ENCODE results near the gene CBX3.
"Not testable (repeated sequence)": the region's sequence is repeated elsewhere in the genome, so short reads cannot be mapped to it uniquely, and the experiment has no call there.

The CBX3 gene

DNA sequence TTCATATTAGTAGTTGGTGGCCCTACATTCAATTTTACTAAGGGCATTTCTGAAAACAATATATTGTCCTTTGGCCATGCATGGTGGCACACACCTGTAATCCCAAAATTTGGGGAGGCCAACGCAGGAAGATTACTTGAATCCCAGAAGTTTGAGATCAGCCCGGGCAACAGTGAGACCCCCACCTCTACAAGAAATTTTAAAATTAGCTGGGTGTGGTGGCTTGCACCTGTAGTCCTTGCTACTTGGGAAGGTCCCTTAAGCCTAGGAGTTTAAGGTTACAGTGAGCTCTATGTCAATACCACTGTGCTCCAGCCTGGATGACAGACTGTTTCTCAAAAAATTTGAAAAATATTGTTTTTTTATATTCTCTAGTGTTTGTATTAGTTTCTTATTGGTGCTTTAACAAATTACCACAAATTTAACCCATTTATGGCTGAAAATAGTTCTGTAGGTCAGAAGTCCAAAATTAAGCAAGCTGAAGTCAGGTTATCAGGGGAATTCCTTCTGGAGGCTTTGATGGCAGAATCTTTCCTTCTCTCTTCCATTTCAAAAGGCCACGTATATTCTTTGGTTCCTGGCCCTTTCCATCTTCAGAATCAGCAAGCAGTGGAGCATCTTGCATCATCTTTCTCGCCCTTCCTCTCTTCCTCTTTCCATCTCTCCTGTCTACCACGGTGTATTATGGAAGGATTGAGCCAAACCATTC lies 12.4 kb downstream of the CBX3 start:
- Histone ChIP-seq H3K27me3 (ENCODE audit: control insufficient read depth, insufficient read depth, low read length) (no peaks in the 10 kb centered on the region), H3K27ac (ENCODE audit: low read depth, low read length) (peak overlapping the region; percentile 41), H3K36me3 (ENCODE audit: control insufficient read depth, insufficient read depth, low read length) (peaks cover 46% of the 10 kb centered on the region), H3K9ac (ENCODE audit: low read depth, low read length) (no peak overlapping the region), H3K4me3 (ENCODE audit: low read depth, low read length) (no peak overlapping the region), H3K4me1 (ENCODE audit: control insufficient read depth, insufficient read depth, low read length) (no peaks in the 10 kb centered on the region), H3K9me3 (ENCODE audit: control insufficient read depth, insufficient read depth, low read length) (no peaks in the 10 kb centered on the region)

DNA sequence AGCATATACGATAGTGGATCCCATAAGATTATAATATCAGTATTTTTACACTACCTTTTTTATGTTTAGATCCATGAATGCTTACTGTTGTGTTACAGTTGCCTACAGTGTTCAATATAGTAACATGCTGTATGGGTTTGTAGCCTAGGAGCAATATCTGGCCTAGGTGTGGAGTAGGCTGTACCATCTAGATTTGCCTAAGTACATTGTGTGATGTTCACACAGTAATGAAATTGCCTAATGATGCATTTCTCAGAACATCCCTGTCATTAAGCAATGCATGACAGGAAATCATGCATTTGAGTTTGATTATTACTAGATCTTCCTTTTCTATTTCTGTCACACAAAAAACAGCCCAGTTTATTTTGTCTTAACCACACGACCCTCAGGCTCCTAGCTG lies 14.5 kb downstream of the CBX3 start:
- H3K27me3 ChIP-seq (ENCODE audit: control insufficient read depth, insufficient read depth, low read length) = no peaks in the 10 kb centered on the region
- H3K9ac ChIP-seq (ENCODE audit: low read depth, low read length) = no peak overlapping the region
- no peak overlapping the region for H3K4me3 ChIP-seq (ENCODE audit: low read depth, low read length)
- no peaks in the 10 kb centered on the region for H3K4me1 ChIP-seq (ENCODE audit: control insufficient read depth, insufficient read depth, low read length)
- no peaks in the 10 kb centered on the region for H3K9me3 ChIP-seq (ENCODE audit: control insufficient read depth, insufficient read depth, low read length)
- H3K36me3 ChIP-seq (ENCODE audit: control insufficient read depth, insufficient read depth, low read length) = peaks cover 25% of the 10 kb centered on the region
- no peak overlapping the region for H3K27ac ChIP-seq (ENCODE audit: low read depth, low read length)

DNA sequence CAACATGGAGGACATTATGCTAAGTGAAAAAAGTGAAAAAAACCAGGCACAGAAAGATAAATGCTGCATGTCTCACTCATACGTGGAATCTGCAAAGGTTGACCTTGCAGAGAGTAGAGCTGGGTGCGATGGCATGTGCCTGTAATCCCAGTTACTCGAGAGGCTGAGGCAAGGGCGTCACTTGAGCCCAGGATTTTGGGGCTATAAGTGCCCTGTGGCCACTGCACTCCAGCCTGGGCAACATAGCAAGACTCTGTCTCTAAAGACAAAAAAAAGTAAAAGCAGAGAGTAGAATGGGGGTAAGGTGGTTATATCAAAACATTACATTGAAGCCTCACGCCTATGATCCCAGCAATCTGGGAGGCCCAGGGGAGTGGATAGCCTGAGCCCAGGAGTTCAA lies 22.8 kb downstream of the CBX3 start:
- no peaks in the 10 kb centered on the region for H3K9me3 ChIP-seq (ENCODE audit: control insufficient read depth, insufficient read depth, low read length)
- H3K9ac ChIP-seq (ENCODE audit: low read depth, low read length) = no peak overlapping the region
- H3K27me3 ChIP-seq (ENCODE audit: control insufficient read depth, insufficient read depth, low read length) = no peaks in the 10 kb centered on the region
- no peak overlapping the region for H3K4me3 ChIP-seq (ENCODE audit: low read depth, low read length)
- H3K4me1 ChIP-seq (ENCODE audit: control insufficient read depth, insufficient read depth, low read length) = no peaks in the 10 kb centered on the region
- H3K36me3 ChIP-seq (ENCODE audit: control insufficient read depth, insufficient read depth, low read length) = no peaks in the 10 kb centered on the region
- no peak overlapping the region for H3K27ac ChIP-seq (ENCODE audit: low read depth, low read length)

DNA sequence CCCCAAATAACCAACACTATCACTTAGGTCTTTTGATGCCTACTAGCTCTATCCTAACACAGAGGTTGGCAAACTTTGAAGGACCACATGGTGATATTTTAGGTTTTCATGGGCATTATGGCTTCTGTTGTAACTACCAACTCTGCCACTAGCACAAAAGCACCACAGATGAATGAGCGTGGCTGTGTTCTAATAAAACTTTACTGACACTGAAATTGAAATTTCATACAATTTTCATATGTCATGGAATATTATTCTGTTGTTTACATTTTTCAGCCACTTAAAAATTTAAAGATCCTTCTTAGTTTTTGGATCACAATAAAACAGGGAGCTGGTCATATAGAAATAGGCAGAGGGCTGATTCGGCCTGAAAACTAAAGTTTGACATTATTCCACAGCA lies 26.4 kb downstream of the CBX3 start:
- Histone ChIP-seq H3K36me3 (ENCODE audit: control insufficient read depth, insufficient read depth, low read length) (no peaks in the 10 kb centered on the region), H3K4me1 (ENCODE audit: control insufficient read depth, insufficient read depth, low read length) (no peaks in the 10 kb centered on the region), H3K27ac (ENCODE audit: low read depth, low read length) (no peak overlapping the region), H3K9me3 (ENCODE audit: control insufficient read depth, insufficient read depth, low read length) (no peaks in the 10 kb centered on the region), H3K4me3 (ENCODE audit: low read depth, low read length) (no peak overlapping the region), H3K9ac (ENCODE audit: low read depth, low read length) (no peak overlapping the region), H3K27me3 (ENCODE audit: control insufficient read depth, insufficient read depth, low read length) (no peaks in the 10 kb centered on the region)

DNA sequence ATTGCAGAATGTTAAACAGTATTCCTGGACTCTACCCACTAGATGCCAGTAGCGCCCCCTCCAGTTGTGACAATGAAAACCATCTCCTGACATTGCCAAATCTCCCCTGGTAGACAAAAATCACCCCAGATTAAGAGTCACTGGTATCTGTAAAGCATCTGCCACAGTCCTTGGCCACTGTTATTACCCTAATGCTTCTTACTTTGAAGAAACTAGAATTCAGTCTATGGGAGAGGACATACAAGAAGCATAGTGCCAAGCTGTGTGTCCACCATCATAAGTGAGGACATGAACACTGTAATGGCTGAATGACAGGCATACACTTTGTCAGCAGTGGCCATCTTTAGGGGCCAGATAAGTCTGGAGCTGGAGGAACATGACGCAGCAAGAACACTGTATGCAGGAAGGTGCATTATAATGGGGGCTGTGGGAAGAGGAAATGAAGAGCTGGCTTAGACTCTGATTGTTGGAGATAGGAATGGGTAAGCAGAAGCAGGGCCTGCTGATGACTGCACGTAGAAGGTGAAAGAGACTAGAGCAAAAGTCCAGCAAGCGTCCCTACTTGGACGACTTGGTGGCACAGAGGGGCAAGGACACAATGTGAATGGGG lies 32.5 kb downstream of the CBX3 start:
- Histone ChIP-seq H3K27ac (ENCODE audit: low read depth, low read length) (no peak overlapping the region), H3K9ac (ENCODE audit: low read depth, low read length) (no peak overlapping the region), H3K27me3 (ENCODE audit: control insufficient read depth, insufficient read depth, low read length) (no peaks in the 10 kb centered on the region), H3K36me3 (ENCODE audit: control insufficient read depth, insufficient read depth, low read length) (no peaks in the 10 kb centered on the region), H3K9me3 (ENCODE audit: control insufficient read depth, insufficient read depth, low read length) (no peaks in the 10 kb centered on the region), H3K4me1 (ENCODE audit: control insufficient read depth, insufficient read depth, low read length) (no peaks in the 10 kb centered on the region), H3K4me3 (ENCODE audit: low read depth, low read length) (no peak overlapping the region)

DNA sequence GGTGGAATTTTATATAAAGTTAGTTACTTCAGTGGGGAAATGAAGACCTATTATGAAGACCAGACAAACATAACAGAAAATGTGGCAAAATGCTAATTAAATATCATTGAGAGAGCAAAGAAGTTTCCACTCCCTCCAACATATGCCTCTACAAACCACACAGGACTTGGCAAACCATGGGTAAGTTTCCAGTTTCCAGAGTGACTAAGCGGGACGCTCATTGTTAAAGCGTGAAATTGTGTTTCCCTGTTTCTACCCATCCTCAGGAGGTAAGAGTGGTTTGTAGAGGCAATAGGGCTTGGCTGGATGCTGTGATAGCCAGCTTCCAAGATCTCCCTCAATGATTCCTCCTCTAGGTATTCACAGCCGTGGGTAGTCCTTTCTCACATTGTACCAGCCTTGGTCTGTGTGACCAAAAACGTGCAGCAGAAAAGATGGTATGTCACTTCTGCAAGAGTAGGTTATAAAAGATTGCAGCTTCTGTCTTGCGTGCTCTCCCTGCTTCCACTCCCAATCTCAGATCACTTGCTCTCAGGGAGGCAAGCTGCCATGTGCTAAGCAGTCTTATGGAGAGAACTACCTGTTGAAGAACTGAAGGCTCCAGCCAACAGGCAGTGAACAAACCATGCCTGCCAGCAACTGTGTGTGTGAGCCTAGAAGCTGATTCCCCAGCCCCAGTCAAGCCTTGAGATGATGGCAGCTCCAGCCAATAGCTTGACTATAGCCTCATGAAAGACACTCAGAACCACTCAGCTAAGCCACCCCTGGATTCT lies 35.7 kb downstream of the CBX3 start:
- H3K4me1 ChIP-seq (ENCODE audit: control insufficient read depth, insufficient read depth, low read length) = no peaks in the 10 kb centered on the region
- H3K27ac ChIP-seq (ENCODE audit: low read depth, low read length) = no peak overlapping the region
- H3K27me3 ChIP-seq (ENCODE audit: control insufficient read depth, insufficient read depth, low read length) = no peaks in the 10 kb centered on the region
- no peak overlapping the region for H3K4me3 ChIP-seq (ENCODE audit: low read depth, low read length)
- no peaks in the 10 kb centered on the region for H3K36me3 ChIP-seq (ENCODE audit: control insufficient read depth, insufficient read depth, low read length)
- no peak overlapping the region for H3K9ac ChIP-seq (ENCODE audit: low read depth, low read length)
- H3K9me3 ChIP-seq (ENCODE audit: control insufficient read depth, insufficient read depth, low read length) = no peaks in the 10 kb centered on the region

DNA sequence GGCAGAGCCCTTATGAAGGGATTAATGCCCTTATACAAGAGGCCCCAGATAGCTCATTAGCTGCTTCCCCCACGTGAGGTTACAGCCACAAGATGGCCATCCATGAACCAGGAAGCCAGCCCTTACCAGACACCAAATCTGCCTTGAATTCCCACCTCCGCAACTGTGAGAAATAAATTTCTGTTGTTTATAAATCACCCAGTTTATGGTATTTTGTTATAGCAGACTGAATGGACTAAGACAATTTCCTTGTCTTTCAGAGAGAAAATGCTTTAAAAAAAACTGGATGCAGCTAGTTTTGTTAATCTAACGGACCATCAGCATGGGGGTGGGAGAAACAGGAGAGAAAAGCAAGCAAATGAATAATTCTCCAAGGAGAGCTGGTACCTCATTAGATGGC lies 36.5 kb downstream of the CBX3 start:
- Histone ChIP-seq H3K9ac (ENCODE audit: low read depth, low read length) (no peak overlapping the region), H3K4me1 (ENCODE audit: control insufficient read depth, insufficient read depth, low read length) (no peaks in the 10 kb centered on the region), H3K9me3 (ENCODE audit: control insufficient read depth, insufficient read depth, low read length) (no peaks in the 10 kb centered on the region)

DNA sequence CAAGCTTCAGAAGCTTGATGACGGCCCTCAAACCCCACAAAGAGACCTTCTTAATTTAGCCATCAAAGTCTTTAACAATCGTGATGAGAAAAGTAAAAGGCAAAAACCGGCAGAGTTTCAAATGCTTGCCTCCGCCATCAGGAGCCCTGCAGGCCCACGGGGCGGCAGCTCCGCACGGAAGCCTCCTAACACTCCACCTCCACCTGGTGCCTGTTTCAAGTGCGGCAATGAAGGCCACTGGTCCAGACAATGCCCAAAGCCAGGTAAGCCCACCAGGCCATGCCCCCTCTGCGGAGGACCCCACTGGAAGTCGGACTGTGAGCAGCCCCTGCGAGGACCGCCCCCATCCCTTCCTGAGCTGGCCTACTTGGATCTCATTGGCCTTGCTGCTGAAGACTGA lies 43.6 kb downstream of the CBX3 start:
- no peaks in the 10 kb centered on the region for H3K27me3 ChIP-seq (ENCODE audit: control insufficient read depth, insufficient read depth, low read length)
- no peaks in the 10 kb centered on the region for H3K4me1 ChIP-seq (ENCODE audit: control insufficient read depth, insufficient read depth, low read length)
- no peak overlapping the region for H3K9ac ChIP-seq (ENCODE audit: low read depth, low read length)
- no peaks in the 10 kb centered on the region for H3K36me3 ChIP-seq (ENCODE audit: control insufficient read depth, insufficient read depth, low read length)
- no peak overlapping the region for H3K27ac ChIP-seq (ENCODE audit: low read depth, low read length)
- H3K9me3 ChIP-seq (ENCODE audit: control insufficient read depth, insufficient read depth, low read length) = no peaks in the 10 kb centered on the region
- no peak overlapping the region for H3K4me3 ChIP-seq (ENCODE audit: low read depth, low read length)

More for the DNA sequence above, 36.5 kb downstream of the CBX3 start:
- H3K27me3 ChIP-seq (ENCODE audit: control insufficient read depth, insufficient read depth, low read length) = no peaks in the 10 kb centered on the region
- H3K27ac ChIP-seq (ENCODE audit: low read depth, low read length) = no peak overlapping the region
- H3K4me3 ChIP-seq (ENCODE audit: low read depth, low read length) = no peak overlapping the region
- H3K36me3 ChIP-seq (ENCODE audit: control insufficient read depth, insufficient read depth, low read length) = no peaks in the 10 kb centered on the region

DNA sequence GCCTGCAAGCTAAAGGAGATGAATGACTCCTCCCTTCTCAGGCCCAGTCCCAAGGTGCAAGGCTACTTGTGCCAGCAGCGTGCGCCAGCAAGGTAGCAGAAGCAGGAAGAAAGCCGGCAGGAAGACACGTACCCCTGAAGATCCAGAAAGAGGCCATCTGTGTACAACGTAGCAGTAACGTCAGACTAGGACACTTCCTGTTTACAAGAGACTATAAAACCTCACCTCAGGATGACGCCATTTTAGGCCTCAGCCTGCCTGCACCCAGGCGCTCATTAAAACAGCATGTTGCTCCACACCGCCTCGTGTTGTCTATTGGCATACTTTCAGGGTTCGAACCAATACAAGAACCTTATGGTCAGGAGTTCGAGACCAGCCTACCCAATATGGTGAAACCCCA lies 48.7 kb downstream of the CBX3 start:
- H3K9ac ChIP-seq (ENCODE audit: low read depth, low read length) = no peak overlapping the region
- no peaks in the 10 kb centered on the region for H3K9me3 ChIP-seq (ENCODE audit: control insufficient read depth, insufficient read depth, low read length)
- no peaks in the 10 kb centered on the region for H3K27me3 ChIP-seq (ENCODE audit: control insufficient read depth, insufficient read depth, low read length)
- H3K27ac ChIP-seq (ENCODE audit: low read depth, low read length) = no peak overlapping the region
- no peak overlapping the region for H3K4me3 ChIP-seq (ENCODE audit: low read depth, low read length)
- no peaks in the 10 kb centered on the region for H3K4me1 ChIP-seq (ENCODE audit: control insufficient read depth, insufficient read depth, low read length)
- H3K36me3 ChIP-seq (ENCODE audit: control insufficient read depth, insufficient read depth, low read length) = no peaks in the 10 kb centered on the region

DNA sequence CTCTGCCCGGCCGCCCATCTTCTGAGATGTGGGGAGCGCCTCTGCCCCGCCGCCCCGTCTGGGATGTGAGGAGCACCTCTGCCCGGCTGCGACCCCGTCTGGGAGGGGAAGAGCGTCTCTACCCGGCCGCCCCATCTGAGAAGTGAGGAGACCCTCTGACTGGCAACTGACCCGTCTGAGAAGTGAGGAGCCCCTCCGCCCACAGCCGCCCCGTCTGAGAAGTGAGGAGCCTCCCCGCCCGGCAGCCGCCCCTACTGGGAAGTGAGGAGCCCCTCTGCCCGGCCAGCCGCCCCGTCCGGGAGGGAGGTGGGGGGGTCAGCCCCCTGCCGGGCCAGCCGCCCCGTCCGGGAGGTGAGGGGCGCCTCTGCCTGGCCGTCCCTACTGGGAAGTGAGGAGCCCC lies 60.3 kb downstream of the CBX3 start:
- H3K9ac ChIP-seq (ENCODE audit: low read depth, low read length); H3K4me1 ChIP-seq (ENCODE audit: control insufficient read depth, insufficient read depth, low read length); H3K27me3 ChIP-seq (ENCODE audit: control insufficient read depth, insufficient read depth, low read length); H3K36me3 ChIP-seq (ENCODE audit: control insufficient read depth, insufficient read depth, low read length); H3K27ac ChIP-seq (ENCODE audit: low read depth, low read length); H3K4me3 ChIP-seq (ENCODE audit: low read depth, low read length): not testable (repeated sequence)
- peaks cover 21% of the 10 kb centered on the region for H3K9me3 ChIP-seq (ENCODE audit: control insufficient read depth, insufficient read depth, low read length)

Measured in HUES48 (cell line).